Thyroid gland (tissue), 4 donors: ENCODE data around the gene MR1.
"Not testable (repeated sequence)": the region's sequence is repeated elsewhere in the genome, so short reads cannot be mapped to it uniquely, and the experiment has no call there.

ENCODE experiments used
- POLR2A ChIP-seq, 2 donors: fragments of 450-650 bp; IDR thresholded peaks; one replicate each; pipeline ENCODE4 v1.6.1; 2017; ENCODE audit warnings: antibody characterized with exemption in 2 of 2, mild to moderate bottlenecking in 2 of 2, moderate library complexity in 1 of 2
- TF ChIP-seq, protein P1 (sequence below), 6 experiments: fragments of 200-600 bp in 3 of 6; fragments of 450-650 bp in 3 of 6; sonication (generic) in 3 of 6; IDR thresholded peaks; one replicate each; pipeline ENCODE4 v1.5.1; 2016 to 2019; ENCODE audit warnings: antibody characterized with exemption in 6 of 6, mild to moderate bottlenecking in 2 of 6, inconsistent platforms in 1 of 6, moderate library complexity in 1 of 6

DNA sequence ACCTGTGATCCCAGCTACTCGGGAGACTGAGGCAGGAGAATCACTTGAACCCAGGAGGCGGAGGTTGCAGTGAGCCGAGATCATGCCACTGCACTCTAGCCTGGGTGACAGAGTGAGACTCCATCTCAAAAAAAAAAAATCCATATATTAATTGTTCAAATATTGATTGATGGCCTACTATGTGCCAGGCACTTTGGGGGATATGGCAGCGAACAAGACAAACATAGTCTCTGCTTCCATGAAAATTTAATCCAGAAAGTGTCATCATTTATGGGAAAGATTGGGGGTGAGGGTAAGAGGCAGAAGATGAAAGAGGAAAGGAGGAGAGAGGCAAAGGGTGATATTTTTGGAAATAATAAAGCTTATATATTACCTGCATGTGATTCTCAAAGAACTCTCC is 1.4 kb downstream of the MR1 start:
- TF ChIP-seq, protein P1, sequence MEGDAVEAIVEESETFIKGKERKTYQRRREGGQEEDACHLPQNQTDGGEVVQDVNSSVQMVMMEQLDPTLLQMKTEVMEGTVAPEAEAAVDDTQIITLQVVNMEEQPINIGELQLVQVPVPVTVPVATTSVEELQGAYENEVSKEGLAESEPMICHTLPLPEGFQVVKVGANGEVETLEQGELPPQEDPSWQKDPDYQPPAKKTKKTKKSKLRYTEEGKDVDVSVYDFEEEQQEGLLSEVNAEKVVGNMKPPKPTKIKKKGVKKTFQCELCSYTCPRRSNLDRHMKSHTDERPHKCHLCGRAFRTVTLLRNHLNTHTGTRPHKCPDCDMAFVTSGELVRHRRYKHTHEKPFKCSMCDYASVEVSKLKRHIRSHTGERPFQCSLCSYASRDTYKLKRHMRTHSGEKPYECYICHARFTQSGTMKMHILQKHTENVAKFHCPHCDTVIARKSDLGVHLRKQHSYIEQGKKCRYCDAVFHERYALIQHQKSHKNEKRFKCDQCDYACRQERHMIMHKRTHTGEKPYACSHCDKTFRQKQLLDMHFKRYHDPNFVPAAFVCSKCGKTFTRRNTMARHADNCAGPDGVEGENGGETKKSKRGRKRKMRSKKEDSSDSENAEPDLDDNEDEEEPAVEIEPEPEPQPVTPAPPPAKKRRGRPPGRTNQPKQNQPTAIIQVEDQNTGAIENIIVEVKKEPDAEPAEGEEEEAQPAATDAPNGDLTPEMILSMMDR (IDR thresholded peaks at IDR 0.05), result not testable (repeated sequence)
- TF ChIP-seq POLR2A (IDR thresholded peaks at IDR 0.05), result not testable (repeated sequence)
